ENCODE measurements around the gene SPOCK1.
A peak's percentile ranks its signal among the peaks of the same experiment; 100 is the strongest.

SPOCK1 gene

GRCh38 chr5:137266186-137266585, 232.9 kb downstream of the SPOCK1 start:
- no peak for TF ChIP-seq CTCF (IDR thresholded peaks at IDR 0.05)
- Mint-ChIP-seq H3K27ac (peak overlapping the region; percentile 37), H3K27me3 (ENCODE audit: low read depth, poor library complexity) (no peaks in the 10 kb centered on the region), H3K9me3 (no peaks in the 10 kb centered on the region), H3K36me3 (ENCODE audit: low read depth) (no peaks in the 10 kb centered on the region), H3K4me1 (peaks cover 61% of the 10 kb centered on the region), H3K4me3 (peak overlapping the region; percentile 13)
- DNase-seq: no peak

- TF ChIP-seq CTCF (IDR thresholded peaks at IDR 0.05): no peak
- Mint-ChIP-seq H3K4me3 (no peak overlapping the region), H3K27ac (no peak overlapping the region), H3K27me3 (ENCODE audit: low read depth, poor library complexity) (no peaks in the 10 kb centered on the region), H3K9me3 (no peaks in the 10 kb centered on the region), H3K36me3 (ENCODE audit: low read depth) (no peaks in the 10 kb centered on the region), H3K4me1 (peaks cover 68% of the 10 kb centered on the region)
- DNase-seq: no peak
Measured at GRCh38 chr5:137265457-137265856, 233.7 kb downstream of the SPOCK1 start.

GRCh38 chr5:137264573-137264972, 234.6 kb downstream of the SPOCK1 start:
- no peaks in the 10 kb centered on the region for H3K27me3 Mint-ChIP-seq (ENCODE audit: low read depth, poor library complexity)
- TF ChIP-seq CTCF (IDR thresholded peaks at IDR 0.05): no peak
- no peaks in the 10 kb centered on the region for H3K9me3 Mint-ChIP-seq
- H3K4me3 Mint-ChIP-seq: no peak overlapping the region
- H3K4me1 Mint-ChIP-seq: peaks cover 65% of the 10 kb centered on the region
- no peak for DNase-seq
- no peak overlapping the region for H3K27ac Mint-ChIP-seq
- H3K36me3 Mint-ChIP-seq (ENCODE audit: low read depth): no peaks in the 10 kb centered on the region

- TF ChIP-seq CTCF (IDR thresholded peaks at IDR 0.05): no peak
- Mint-ChIP-seq H3K27me3 (ENCODE audit: low read depth, poor library complexity) (no peaks in the 10 kb centered on the region), H3K9me3 (no peaks in the 10 kb centered on the region), H3K4me3 (no peak overlapping the region), H3K27ac (no peak overlapping the region), H3K36me3 (ENCODE audit: low read depth) (no peaks in the 10 kb centered on the region), H3K4me1 (peaks cover 60% of the 10 kb centered on the region)
- DNase-seq: no peak
Measured at GRCh38 chr5:137264041-137264440, 235.1 kb downstream of the SPOCK1 start.

GRCh38 chr5:137263371-137264005, 235.6 kb downstream of the SPOCK1 start:
- H3K27me3 Mint-ChIP-seq (ENCODE audit: low read depth, poor library complexity): peaks cover 3% of the 10 kb centered on the region
- peaks cover 58% of the 10 kb centered on the region for H3K4me1 Mint-ChIP-seq
- no peaks in the 10 kb centered on the region for H3K9me3 Mint-ChIP-seq
- H3K27ac Mint-ChIP-seq: no peak overlapping the region
- H3K36me3 Mint-ChIP-seq (ENCODE audit: low read depth): no peaks in the 10 kb centered on the region
- DNase-seq: no peak
- no peak for TF ChIP-seq CTCF (IDR thresholded peaks at IDR 0.05)
- H3K4me3 Mint-ChIP-seq: no peak overlapping the region

- Mint-ChIP-seq H3K9me3 (no peaks in the 10 kb centered on the region), H3K27me3 (ENCODE audit: low read depth, poor library complexity) (peaks cover 3% of the 10 kb centered on the region), H3K27ac (no peak overlapping the region), H3K36me3 (ENCODE audit: low read depth) (no peaks in the 10 kb centered on the region), H3K4me1 (peaks cover 51% of the 10 kb centered on the region), H3K4me3 (no peak overlapping the region)
- no peak for TF ChIP-seq CTCF (IDR thresholded peaks at IDR 0.05)
- DNase-seq: no peak
Measured at GRCh38 chr5:137262818-137263217, 236.3 kb downstream of the SPOCK1 start.

Data from nephron progenitor cell (in vitro differentiated cells).